HCEC 1CT (cell line): ENCODE measurements around the gene HERPUD1.
"Not testable (repeated sequence)": the region's sequence is repeated elsewhere in the genome, so short reads cannot be mapped to it uniquely, and the experiment has no call there.

Experiments
- DNase-seq: peaks from one replicate; pipeline ENCODE4 v3.0.0-alpha.2; 2017

The HERPUD1 gene

GRCh38 chr16:56911771-56912571 is 20.0 kb upstream of the HERPUD1 start:
- no peak for DNase-seq

- DNase-seq: peak; percentile 39
Observed at GRCh38 chr16:56912746-56913708, 18.9 kb upstream of the HERPUD1 start.

- DNase-seq: no peak
Observed at GRCh38 chr16:56914896-56915295, 17.0 kb upstream of the HERPUD1 start.

GRCh38 chr16:56915336-56916119 is 16.4 kb upstream of the HERPUD1 start:
- no peak for DNase-seq

GRCh38 chr16:56916571-56917403 is 15.2 kb upstream of the HERPUD1 start:
- no peak for DNase-seq

GRCh38 chr16:56918467-56919012 is 13.4 kb upstream of the HERPUD1 start:
- DNase-seq: no peak

GRCh38 chr16:56919099-56919800 is 12.7 kb upstream of the HERPUD1 start:
- DNase-seq: no peak

GRCh38 chr16:56921571-56921970 is 10.4 kb upstream of the HERPUD1 start:
- no peak for DNase-seq

GRCh38 chr16:56923481-56924091 is 8.4 kb upstream of the HERPUD1 start:
- DNase-seq: no peak

- DNase-seq: no peak
Observed at GRCh38 chr16:56927471-56927870, 4.5 kb upstream of the HERPUD1 start.

- DNase-seq: no peak
Observed at GRCh38 chr16:56929639-56930038, 2.3 kb upstream of the HERPUD1 start.

GRCh38 chr16:56930486-56931270 is 1.3 kb upstream of the HERPUD1 start:
- DNase-seq: no peak

GRCh38 chr16:56931271-56931891 is 561 bp upstream of the HERPUD1 start:
- no peak for DNase-seq

GRCh38 chr16:56932721-56933619 is 1.0 kb downstream of the HERPUD1 start:
- peak; percentile 80 for DNase-seq

- no peak for DNase-seq
Observed at GRCh38 chr16:56933828-56934598, 2.1 kb downstream of the HERPUD1 start.

- not testable (repeated sequence) for DNase-seq
Observed at GRCh38 chr16:56934599-56935145, 2.7 kb downstream of the HERPUD1 start.

- no peak for DNase-seq
Observed at GRCh38 chr16:56935201-56935600, 3.3 kb downstream of the HERPUD1 start.
